Prostate gland (tissue), 2 donors: ENCODE results near the gene ASXL2. TPM values are rescaled to one million over a fixed set of nuclear protein-coding genes. Genes with fewer than 3 reads are reported as not detected.

Source experiments
- DNase-seq: peaks from one replicate; pipeline ENCODE4 v3.0.0-alpha.2; 2019; ENCODE audit warnings: low spot score
- H3K27ac ChIP-seq, 2 donors: fragments of 200-600 bp; sonication (generic); 2 replicates each; pipeline ENCODE4 v1.5.1; 2017 to 2019
- H3K27me3 ChIP-seq: fragments of 200-600 bp; sonication (generic); replicated peaks from 2 replicates; pipeline ENCODE4 v1.5.1; 2019; ENCODE audit not compliant: insufficient read depth
- H3K36me3 ChIP-seq, 2 donors: fragments of 200-600 bp; sonication (generic); 1 replicate in 1 of 2; 2 replicates in 1 of 2; pipeline versions ENCODE4 v1.5.1 to v1.8.1; 2017 to 2019
- H3K4me1 ChIP-seq: fragments of 200-600 bp; sonication (generic); replicated peaks from 2 replicates; pipeline ENCODE4 v1.5.1; 2019
- H3K4me3 ChIP-seq, 2 donors: fragments of 200-600 bp; sonication (generic); 2 replicates each; pipeline ENCODE4 v1.5.1; 2017 to 2019
- H3K9me3 ChIP-seq: fragments of 200-600 bp; sonication (generic); 2 replicates; pipeline ENCODE4 v1.5.1; 2017
- POLR2A ChIP-seq: fragments of 450-650 bp; IDR thresholded peaks from one replicate; pipeline ENCODE4 v1.6.1; 2016; ENCODE audit warnings: antibody characterized with exemption, mild to moderate bottlenecking
- POLR2AphosphoS5 ChIP-seq: sonication (generic); formaldehyde crosslinking; IDR thresholded peaks from one replicate; pipeline ENCODE4 v1.6.1; 2017; ENCODE audit warnings: antibody characterized with exemption
- WGBS: methylation state at CpG from one replicate; pipeline ENCODE4 v1.1.5; 2018; 5-methylcytosine and 5-hydroxymethylcytosine counted together
- intact Hi-C: fragments of 100-400 bp; cut with DNase I; formaldehyde crosslinking; loops from one replicate; pipeline ENCODE4 v1.14.2; 2022
- total RNA-seq, 2 donors: library from RNA; depleted of rRNA; stranded (reverse); fragments of >200 nt; gene quantifications; one replicate each; pipeline ENCODE4 v1.1.0, GENCODE V29; 2016
- TF ChIP-seq, protein P1 (sequence below), 4 experiments: fragments of 200-600 bp in 2 of 4; fragments of 450-650 bp in 2 of 4; sonication (generic) in 2 of 4; IDR thresholded peaks; 1 replicate in 3 of 4; 2 replicates in 1 of 4; pipeline ENCODE4 v1.5.1; 2016 to 2019; ENCODE audit warnings: antibody characterized with exemption in 4 of 4, mild to moderate bottlenecking in 2 of 4, moderate library complexity in 2 of 4

ASXL2 gene
- total RNA-seq, 2 donors from 2014 or later, result 15.8 to 36.1 TPM

DNA sequence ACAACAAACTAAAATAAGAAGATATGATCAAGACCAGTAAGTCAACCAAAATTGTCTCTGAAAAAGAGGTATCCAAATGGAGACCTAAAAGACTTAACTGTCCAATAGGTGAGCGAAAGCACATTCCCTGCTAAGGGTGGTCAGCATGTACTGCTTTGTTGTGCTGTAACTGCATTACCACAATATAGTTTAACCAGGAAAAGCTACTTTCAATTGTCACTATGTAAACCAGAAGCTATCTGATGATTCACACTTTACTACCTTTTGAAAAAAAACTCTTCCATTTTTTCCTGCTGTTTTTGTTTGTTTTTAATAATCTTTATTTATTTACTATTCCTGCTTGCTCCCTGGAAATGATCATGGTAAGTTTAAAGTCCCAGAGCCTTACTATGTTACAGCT, 36.1 kb downstream of the ASXL2 start:
- 87% methylated on average over 1 of the region's 1 CpG for WGBS

DNA sequence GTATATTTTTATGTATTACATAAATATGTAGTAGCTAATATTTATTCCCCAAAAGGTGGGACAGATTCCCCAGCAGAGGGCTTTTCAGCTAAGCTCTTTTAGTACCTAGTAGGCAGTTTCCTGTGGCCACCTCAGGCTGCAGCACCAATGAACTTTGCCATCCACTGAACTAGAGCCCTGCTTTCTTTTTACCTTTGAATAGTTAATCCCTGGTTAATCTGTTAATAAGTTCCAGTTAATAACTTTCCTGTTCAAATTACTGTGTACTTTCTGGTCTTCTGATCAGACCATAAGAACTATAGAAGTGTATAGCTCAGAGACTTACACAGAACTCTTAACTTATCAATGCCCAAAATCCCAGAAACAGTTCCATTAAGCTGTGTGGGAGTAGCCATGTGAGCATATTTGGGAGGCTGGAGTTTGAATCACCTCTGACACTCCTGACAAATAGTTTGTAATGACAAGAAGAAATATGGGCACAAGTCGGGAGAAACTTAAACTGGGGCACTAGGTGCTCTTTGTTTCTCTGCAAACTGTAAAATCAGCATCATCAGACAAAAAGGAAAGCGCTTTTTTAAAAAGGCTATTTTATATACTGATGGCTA, 40.0 kb downstream of the ASXL2 start:
- Histone ChIP-seq H3K4me1 (peaks cover 4% of the 10 kb centered on the region), H3K27ac (no peak overlapping the region), H3K36me3 (no peaks in the 10 kb centered on the region), H3K9me3 (no peaks in the 10 kb centered on the region), H3K4me3 (no peak overlapping the region), H3K27me3 (no peaks in the 10 kb centered on the region)
- TF ChIP-seq POLR2AphosphoS5 (no peak), POLR2A (no peak)
- TF ChIP-seq, protein P1, sequence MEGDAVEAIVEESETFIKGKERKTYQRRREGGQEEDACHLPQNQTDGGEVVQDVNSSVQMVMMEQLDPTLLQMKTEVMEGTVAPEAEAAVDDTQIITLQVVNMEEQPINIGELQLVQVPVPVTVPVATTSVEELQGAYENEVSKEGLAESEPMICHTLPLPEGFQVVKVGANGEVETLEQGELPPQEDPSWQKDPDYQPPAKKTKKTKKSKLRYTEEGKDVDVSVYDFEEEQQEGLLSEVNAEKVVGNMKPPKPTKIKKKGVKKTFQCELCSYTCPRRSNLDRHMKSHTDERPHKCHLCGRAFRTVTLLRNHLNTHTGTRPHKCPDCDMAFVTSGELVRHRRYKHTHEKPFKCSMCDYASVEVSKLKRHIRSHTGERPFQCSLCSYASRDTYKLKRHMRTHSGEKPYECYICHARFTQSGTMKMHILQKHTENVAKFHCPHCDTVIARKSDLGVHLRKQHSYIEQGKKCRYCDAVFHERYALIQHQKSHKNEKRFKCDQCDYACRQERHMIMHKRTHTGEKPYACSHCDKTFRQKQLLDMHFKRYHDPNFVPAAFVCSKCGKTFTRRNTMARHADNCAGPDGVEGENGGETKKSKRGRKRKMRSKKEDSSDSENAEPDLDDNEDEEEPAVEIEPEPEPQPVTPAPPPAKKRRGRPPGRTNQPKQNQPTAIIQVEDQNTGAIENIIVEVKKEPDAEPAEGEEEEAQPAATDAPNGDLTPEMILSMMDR (IDR thresholded peaks at IDR 0.05), result no peak
- intact Hi-C loops, result no loop called here
- no peak for DNase-seq
- 75% methylated on average over 2 of the region's 2 CpGs for WGBS

More for the DNA sequence above, 36.1 kb downstream of the ASXL2 start:
- H3K27ac ChIP-seq, result no peak overlapping the region
- H3K36me3 ChIP-seq, result no peaks in the 10 kb centered on the region
- TF ChIP-seq POLR2A (no peak), POLR2AphosphoS5 (no peak)
- TF ChIP-seq, protein P1 (IDR thresholded peaks at IDR 0.05), result no peak
- H3K9me3 ChIP-seq, result no peaks in the 10 kb centered on the region
- DNase-seq, result no peak
- intact Hi-C loops, result no loop called here
- H3K4me1 ChIP-seq, result peaks cover 4% of the 10 kb centered on the region
- no peaks in the 10 kb centered on the region for H3K27me3 ChIP-seq
- H3K4me3 ChIP-seq, result no peak overlapping the region

DNA sequence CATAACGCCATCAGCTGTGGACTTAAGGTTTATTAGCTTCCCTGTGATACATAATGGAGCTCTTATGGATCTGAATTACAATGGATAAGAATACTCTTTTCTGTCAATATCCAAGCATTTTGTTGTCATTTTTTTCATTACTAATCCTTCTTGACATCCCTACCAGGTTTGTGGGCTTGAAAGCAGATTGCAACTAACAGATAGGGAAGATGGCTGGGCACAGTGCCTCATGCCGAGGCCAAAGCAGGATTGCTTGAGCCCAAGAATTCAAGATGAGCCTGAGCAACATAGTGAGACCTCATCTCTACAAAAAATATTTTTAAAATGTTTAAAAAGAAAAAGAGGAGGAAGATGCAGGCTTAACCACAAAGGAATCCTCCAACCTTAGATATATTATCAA, 42.4 kb downstream of the ASXL2 start:
- no peak for DNase-seq
- H3K27ac ChIP-seq, result no peak overlapping the region
- intact Hi-C loops, result no loop called here
- peaks cover 4% of the 10 kb centered on the region for H3K4me1 ChIP-seq
- H3K27me3 ChIP-seq, result no peaks in the 10 kb centered on the region
- H3K9me3 ChIP-seq, result no peaks in the 10 kb centered on the region
- no peak overlapping the region for H3K4me3 ChIP-seq
- TF ChIP-seq POLR2AphosphoS5 (no peak), POLR2A (no peak)
- TF ChIP-seq, protein P1 (IDR thresholded peaks at IDR 0.05), result no peak
- H3K36me3 ChIP-seq, result no peaks in the 10 kb centered on the region
- WGBS, result 79% methylated on average over 2 of the region's 2 CpGs

DNA sequence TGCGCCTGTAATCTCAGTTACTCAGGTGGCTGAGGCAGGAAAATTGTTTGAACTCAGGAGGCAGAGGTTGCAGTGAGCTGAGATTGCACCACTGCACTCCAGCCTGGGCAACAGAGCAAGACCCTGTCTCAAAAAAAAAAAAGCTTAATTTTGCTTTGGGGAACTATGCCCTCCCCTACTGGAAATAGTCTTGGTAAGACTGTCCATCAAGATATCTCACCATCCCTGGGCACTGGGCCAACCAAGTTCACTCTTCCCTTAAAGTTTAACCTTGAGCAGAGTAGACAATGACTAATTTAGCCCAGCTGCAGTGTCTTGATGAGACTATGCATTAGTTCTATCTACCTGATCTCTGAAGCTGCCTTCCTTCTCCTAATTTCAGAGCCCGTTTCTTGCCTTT, 44.7 kb downstream of the ASXL2 start:
- H3K27ac ChIP-seq, result no peak overlapping the region
- no peaks in the 10 kb centered on the region for H3K27me3 ChIP-seq
- intact Hi-C loops, result no loop called here
- H3K9me3 ChIP-seq, result no peaks in the 10 kb centered on the region
- DNase-seq, result no peak
- H3K4me1 ChIP-seq, result peaks cover 2% of the 10 kb centered on the region
- TF ChIP-seq POLR2A, result no peak
- TF ChIP-seq, protein P1 (IDR thresholded peaks at IDR 0.05), result no peak
- TF ChIP-seq POLR2AphosphoS5, result no peak
- WGBS, result 100% methylated on average over 2 of the region's 2 CpGs
- no peak overlapping the region for H3K4me3 ChIP-seq
- no peaks in the 10 kb centered on the region for H3K36me3 ChIP-seq

DNA sequence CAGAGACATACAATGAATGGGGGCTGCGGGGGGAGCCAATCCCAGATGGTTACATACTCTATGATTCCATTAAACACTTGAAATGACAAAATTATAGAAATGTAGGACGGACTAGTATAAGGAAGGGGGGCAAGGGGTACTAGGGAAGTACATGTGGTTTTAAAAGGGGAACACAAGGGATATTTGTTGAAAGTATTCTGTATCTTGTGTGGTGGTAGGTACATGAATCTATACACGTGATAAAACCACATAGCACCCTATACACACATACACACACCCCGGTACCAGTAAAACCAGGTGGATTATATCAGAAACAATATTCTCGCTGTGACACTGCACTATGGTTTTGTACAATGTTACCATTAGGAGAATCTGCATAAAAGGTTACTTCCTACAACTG, 45.4 kb downstream of the ASXL2 start:
- no peaks in the 10 kb centered on the region for H3K27me3 ChIP-seq
- TF ChIP-seq POLR2AphosphoS5, result no peak
- TF ChIP-seq, protein P1 (IDR thresholded peaks at IDR 0.05), result no peak
- no peak for TF ChIP-seq POLR2A
- H3K4me3 ChIP-seq, result no peak overlapping the region
- H3K4me1 ChIP-seq, result no peaks in the 10 kb centered on the region
- H3K9me3 ChIP-seq, result no peaks in the 10 kb centered on the region
- 90% methylated on average over 5 of the region's 5 CpGs for WGBS
- intact Hi-C loops, result no loop called here
- H3K36me3 ChIP-seq, result no peaks in the 10 kb centered on the region
- DNase-seq, result no peak
- H3K27ac ChIP-seq, result no peak overlapping the region
